Fibroblast of the conjunctiva (primary cell): Measurements from ENCODE around the gene UQCC2.

Experiments used
- DNase-seq: peaks from one replicate; pipeline ENCODE4 v3.0.0-alpha.2; 2010; ENCODE audit warnings: low read depth

UQCC2 gene

GRCh38 chr6:33725222-33725621 is 13.7 kb upstream of the UQCC2 start:
- DNase-seq, result no peak

- no peak for DNase-seq
Measured at GRCh38 chr6:33724102-33725023, 12.9 kb upstream of the UQCC2 start.

- DNase-seq, result no peak
Measured at GRCh38 chr6:33723371-33724085, 12.0 kb upstream of the UQCC2 start.

GRCh38 chr6:33722103-33722623 is 10.7 kb upstream of the UQCC2 start:
- DNase-seq, result no peak

GRCh38 chr6:33721508-33721907 is 10.0 kb upstream of the UQCC2 start:
- DNase-seq, result no peak

GRCh38 chr6:33720998-33721397 is 9.5 kb upstream of the UQCC2 start:
- DNase-seq, result no peak

GRCh38 chr6:33719326-33719987 is 8.0 kb upstream of the UQCC2 start:
- no peak for DNase-seq

GRCh38 chr6:33718713-33719112 is 7.2 kb upstream of the UQCC2 start:
- no peak for DNase-seq

- DNase-seq, result no peak
Measured at GRCh38 chr6:33717934-33718455, 6.5 kb upstream of the UQCC2 start.

GRCh38 chr6:33716890-33717632 is 5.6 kb upstream of the UQCC2 start:
- DNase-seq, result no peak

- DNase-seq, result no peak
Measured at GRCh38 chr6:33716379-33716778, 4.9 kb upstream of the UQCC2 start.

- DNase-seq, result no peak
Measured at GRCh38 chr6:33714385-33715040, 3.0 kb upstream of the UQCC2 start.

- DNase-seq, result no peak
Measured at GRCh38 chr6:33713786-33714185, 2.3 kb upstream of the UQCC2 start.

GRCh38 chr6:33712914-33713313 is 1.4 kb upstream of the UQCC2 start:
- DNase-seq, result no peak

GRCh38 chr6:33710296-33711121 is 991 bp downstream of the UQCC2 start:
- DNase-seq, result no peak

- DNase-seq, result no peak
Measured at GRCh38 chr6:33709605-33710295, 1.8 kb downstream of the UQCC2 start.

GRCh38 chr6:33708516-33709204 is 2.8 kb downstream of the UQCC2 start:
- DNase-seq, result no peak

- DNase-seq, result no peak
Measured at GRCh38 chr6:33707771-33708170, 3.7 kb downstream of the UQCC2 start.
